GM20000 (cell line): ENCODE data around the gene VWA3B.
A peak's percentile ranks its signal among the peaks of the same experiment; 100 is the strongest.

Source experiments
- DNase-seq: peaks from one replicate; pipeline ENCODE4 v3.0.0; 2012; ENCODE audit warnings: low spot score
- TF ChIP-seq, protein P1 (sequence below): IDR thresholded peaks from 2 replicates; pipeline ENCODE4 v1.5.1; 2012; ENCODE audit warnings: mild to moderate bottlenecking, control low read depth; ENCODE audit errors: extremely low read depth, missing control alignments

The VWA3B gene

DNA sequence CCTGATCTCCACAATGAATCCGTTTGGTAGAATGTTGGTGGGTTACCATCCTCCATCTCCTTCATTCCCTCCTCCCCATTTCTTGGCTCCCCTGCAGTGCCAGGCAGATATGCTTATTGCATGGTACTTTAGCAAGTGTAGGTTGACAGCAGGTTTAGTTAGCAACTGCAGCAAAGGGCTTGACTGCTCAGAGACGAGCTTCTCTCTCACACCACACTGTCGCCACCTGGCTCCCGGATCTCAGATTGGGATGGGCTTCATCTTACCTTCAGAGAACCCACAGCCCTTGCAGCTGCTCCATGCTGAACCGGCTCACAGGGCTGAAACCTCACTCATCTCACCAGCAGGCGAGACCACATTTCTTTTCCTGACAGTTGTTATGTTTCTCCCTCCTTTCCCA lies 88.8 kb downstream of the VWA3B start:
- TF ChIP-seq, protein P1, sequence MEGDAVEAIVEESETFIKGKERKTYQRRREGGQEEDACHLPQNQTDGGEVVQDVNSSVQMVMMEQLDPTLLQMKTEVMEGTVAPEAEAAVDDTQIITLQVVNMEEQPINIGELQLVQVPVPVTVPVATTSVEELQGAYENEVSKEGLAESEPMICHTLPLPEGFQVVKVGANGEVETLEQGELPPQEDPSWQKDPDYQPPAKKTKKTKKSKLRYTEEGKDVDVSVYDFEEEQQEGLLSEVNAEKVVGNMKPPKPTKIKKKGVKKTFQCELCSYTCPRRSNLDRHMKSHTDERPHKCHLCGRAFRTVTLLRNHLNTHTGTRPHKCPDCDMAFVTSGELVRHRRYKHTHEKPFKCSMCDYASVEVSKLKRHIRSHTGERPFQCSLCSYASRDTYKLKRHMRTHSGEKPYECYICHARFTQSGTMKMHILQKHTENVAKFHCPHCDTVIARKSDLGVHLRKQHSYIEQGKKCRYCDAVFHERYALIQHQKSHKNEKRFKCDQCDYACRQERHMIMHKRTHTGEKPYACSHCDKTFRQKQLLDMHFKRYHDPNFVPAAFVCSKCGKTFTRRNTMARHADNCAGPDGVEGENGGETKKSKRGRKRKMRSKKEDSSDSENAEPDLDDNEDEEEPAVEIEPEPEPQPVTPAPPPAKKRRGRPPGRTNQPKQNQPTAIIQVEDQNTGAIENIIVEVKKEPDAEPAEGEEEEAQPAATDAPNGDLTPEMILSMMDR, result no peak
- peak; percentile 28 for DNase-seq

DNA sequence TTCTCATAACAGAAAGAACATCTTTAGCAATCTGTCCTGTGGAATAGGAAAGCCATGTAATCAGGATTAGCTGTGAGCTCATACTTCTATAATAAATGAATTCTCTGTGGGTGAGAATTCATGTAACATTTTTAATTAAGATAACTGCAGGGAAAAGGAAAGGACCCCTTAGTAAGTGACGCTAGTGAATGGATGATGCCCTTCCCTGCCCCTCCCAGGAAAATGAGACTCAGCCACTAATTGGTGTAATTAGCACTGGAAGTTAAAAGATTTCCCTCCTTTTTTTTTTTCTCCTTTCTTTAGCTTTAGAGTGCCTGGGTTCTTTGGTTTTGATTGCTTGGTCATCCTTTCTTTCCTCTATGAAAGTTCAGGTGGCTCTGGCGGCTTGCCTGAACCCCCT lies 90.3 kb downstream of the VWA3B start:
- no peak for DNase-seq
- TF ChIP-seq, protein P1, result no peak

DNA sequence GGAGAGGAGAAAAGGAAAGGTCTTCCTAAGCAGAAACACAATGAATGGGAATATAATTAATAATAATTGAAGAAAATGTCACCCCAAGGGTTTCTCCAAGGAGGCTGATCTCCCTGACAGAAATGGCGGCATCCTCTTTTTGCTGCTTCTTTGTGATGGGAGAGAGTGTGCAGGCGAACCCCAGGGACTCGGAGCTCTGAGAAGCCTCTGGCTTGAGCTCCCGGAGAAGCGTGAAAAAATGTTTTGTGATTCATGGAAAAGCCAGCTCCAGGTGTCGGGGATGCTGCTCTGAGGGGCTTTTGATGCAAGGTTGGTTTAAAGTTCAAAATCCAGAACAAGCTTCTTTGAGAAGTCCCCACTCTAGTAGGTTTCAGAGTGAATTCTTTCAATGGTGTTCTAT lies 91.0 kb downstream of the VWA3B start:
- no peak for DNase-seq
- TF ChIP-seq, protein P1, result no peak

DNA sequence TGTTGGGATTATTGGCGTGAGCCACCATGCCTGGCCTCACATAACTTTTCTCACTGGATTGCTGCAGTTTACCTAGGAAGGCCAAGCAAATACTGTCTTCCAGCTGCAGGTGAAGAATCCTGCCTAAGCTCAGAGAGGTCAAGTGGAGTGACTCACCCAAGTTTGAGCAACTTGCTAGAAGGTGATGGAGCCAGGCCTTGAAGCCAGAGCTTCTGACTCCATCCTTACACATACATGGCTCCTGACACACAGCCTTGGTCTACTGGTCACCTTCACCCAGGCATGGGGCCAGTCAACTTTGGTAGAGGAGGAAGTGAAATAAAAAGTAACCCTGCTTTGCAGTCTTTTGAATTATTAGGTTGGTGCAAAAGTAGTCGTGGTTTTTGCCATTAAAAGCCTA lies 93.5 kb downstream of the VWA3B start:
- no peak for DNase-seq
- TF ChIP-seq, protein P1, result no peak

DNA sequence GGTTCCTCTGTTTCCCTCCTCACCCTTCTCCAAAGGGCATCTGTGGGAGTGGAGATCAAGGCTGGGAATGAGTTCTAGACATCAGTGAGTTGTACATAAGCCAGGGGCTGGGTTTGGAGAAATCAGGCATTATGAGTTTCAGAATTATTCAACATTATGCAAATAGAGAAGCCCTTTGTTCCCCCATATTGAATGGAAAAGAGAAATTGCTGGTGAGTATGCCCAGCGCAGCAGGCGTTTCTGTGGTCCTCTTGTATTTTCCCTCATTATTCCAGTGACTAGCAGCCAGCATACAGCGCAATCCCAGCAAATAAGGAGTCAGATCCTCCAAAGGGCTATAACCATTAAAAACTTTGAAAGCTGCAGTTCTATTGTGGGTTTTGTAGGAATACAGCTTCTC lies 94.4 kb downstream of the VWA3B start:
- TF ChIP-seq, protein P1, result no peak
- DNase-seq, result no peak

DNA sequence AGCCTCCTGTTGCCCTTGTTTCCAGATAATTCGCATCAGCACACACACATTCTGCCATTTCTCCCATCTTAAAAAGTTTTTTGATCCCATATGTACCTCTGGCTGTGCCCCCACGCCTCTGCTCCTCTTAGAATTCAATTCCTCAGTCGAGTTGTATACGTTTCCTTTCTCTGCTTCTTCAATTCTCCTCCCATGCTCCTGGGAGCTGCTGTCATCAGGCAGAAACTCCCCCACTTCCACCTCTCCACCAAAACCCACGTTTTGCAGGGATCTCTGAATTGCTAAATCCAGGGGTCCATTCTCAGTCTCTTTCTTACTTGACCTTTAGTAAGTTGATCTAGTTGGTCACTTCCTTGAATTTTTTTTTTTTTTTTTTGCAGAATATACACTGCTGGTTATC lies 98.8 kb downstream of the VWA3B start:
- no peak for DNase-seq
- TF ChIP-seq, protein P1, result no peak

DNA sequence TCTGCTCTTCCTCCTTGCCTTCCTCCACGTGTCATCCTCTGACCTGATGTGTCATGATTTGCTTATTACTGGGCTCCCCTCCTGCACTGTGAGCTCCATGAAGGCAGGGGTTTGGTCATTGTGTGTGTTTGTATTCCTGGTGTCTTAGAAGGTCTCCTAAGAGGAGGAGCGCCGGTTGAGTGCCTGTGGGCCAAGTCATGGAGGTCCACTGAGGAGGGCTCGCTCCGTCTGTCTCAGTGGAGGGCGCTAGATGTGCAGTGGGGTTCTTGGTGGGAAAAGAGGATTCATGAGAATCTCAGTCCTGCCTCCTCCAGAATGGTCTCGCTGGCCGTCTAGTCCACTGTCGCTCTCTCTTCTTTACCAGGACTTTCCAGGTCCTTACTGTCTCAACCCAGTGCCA lies 100.2 kb downstream of the VWA3B start:
- TF ChIP-seq, protein P1, result no peak
- DNase-seq, result no peak
